GM12878 (cell line): ENCODE data around the gene EPB41L4B. TPM values are rescaled to one million over a fixed set of nuclear protein-coding genes. Genes with fewer than 3 reads are reported as not detected.

Source experiments
- ATAC-seq: fragments of 200-7000 bp; cut with Tn5 transposase; 3 replicates; pipeline ENCODE4 v1.9.1; 2020; ENCODE audit warnings: mild to moderate bottlenecking, moderate library complexity
- BruUV-seq: library from RNA; stranded (reverse); fragments of 400-500 nt; replicated peaks from 2 replicates; lab custom pipeline; 2021; lab: Mats Ljungman, UMichigan
- CTCF ChIA-PET: fragments of 300-600 bp; sonication (Branson Sonifier 250); formaldehyde crosslinking; extraction: SDS; loops from one replicate; lab custom pipeline; 2021; ENCODE audit warnings: inconsistent platforms; lab: Yijun Ruan, JAX
- POLR2A ChIA-PET: fragments of 350-600 bp; formaldehyde crosslinking; extraction: SDS; loops from one replicate; lab custom pipeline; 2021; ENCODE audit warnings: inconsistent platforms; lab: Charles Lee
- RAD21 ChIA-PET: fragments of 300-600 bp; sonication (Branson Sonifier 250); formaldehyde crosslinking; loops from one replicate; lab custom pipeline; 2023; ENCODE audit warnings: antibody characterized with exemption; ENCODE audit not compliant: unreplicated experiment; lab: Charles Lee
- SMC1A ChIA-PET: fragments of 300-600 bp; sonication (Branson Sonifier 250); formaldehyde crosslinking; loops from one replicate; lab custom pipeline; 2023; ENCODE audit not compliant: unreplicated experiment, uncharacterized antibody; lab: Charles Lee
- DNase-seq: peaks from one replicate; pipeline ENCODE4 v3.0.0-alpha.2; 2011; ENCODE audit warnings: low read depth, low spot score
- FAIRE-seq: peaks from 3 replicates; lab custom pipeline; 2011; peaks lifted over from hg19 to GRCh38; lab: Jason Lieb, UNC
- H2AFZ ChIP-seq: 2 replicates; pipeline ENCODE4 v1.6.0; 2011; ENCODE audit warnings: low read depth, low read length, control low read depth; ENCODE audit not compliant: control insufficient read depth
- H3K27ac ChIP-seq: 2 replicates; pipeline ENCODE4 v1.5.1; 2011; ENCODE audit warnings: control low read depth; ENCODE audit not compliant: control insufficient read depth, insufficient read depth
- H3K27me3 ChIP-seq, 2 experiments: replicated peaks in 1 of 2; 2 replicates each; pipeline versions ENCODE4 v1.6.0 to v1.6.1; 2011; ENCODE audit warnings: low read length in 1 of 2; ENCODE audit not compliant: control insufficient read depth in 2 of 2, insufficient read depth in 2 of 2
- H3K36me3 ChIP-seq, 2 experiments: 2 replicates each; pipeline ENCODE4 v1.5.1; 2011; ENCODE audit warnings: low read length in 1 of 2; ENCODE audit not compliant: control insufficient read depth in 2 of 2, insufficient read depth in 2 of 2
- H3K4me1 ChIP-seq: 2 replicates; pipeline ENCODE4 v1.6.1; 2011; ENCODE audit warnings: mild to moderate bottlenecking, low read length, moderate library complexity, mixed read lengths; ENCODE audit not compliant: control insufficient read depth, insufficient read depth
- H3K4me2 ChIP-seq: 2 replicates; pipeline ENCODE4 v1.6.0; 2011; ENCODE audit warnings: control low read depth; ENCODE audit not compliant: control insufficient read depth, insufficient read depth
- H3K4me3 ChIP-seq: fragments of 200-600 bp; sonication (generic); 2 replicates; pipeline ENCODE4 v1.5.1; 2016
- H3K79me2 ChIP-seq: 2 replicates; pipeline ENCODE4 v1.6.0; 2011; ENCODE audit warnings: low read length; ENCODE audit not compliant: control insufficient read depth, insufficient read depth
- H3K9ac ChIP-seq: 2 replicates; pipeline ENCODE4 v1.8.0; 2011; ENCODE audit warnings: low read length, control low read depth, mixed read lengths; ENCODE audit not compliant: control insufficient read depth, insufficient read depth
- H3K9me3 ChIP-seq: replicated peaks from 3 replicates; pipeline ENCODE4 v1.5.1; 2011; ENCODE audit warnings: mild to moderate bottlenecking, low read length; ENCODE audit not compliant: control insufficient read depth, insufficient read depth
- H4K20me1 ChIP-seq: 2 replicates; pipeline ENCODE4 v1.6.0; 2011; ENCODE audit not compliant: control insufficient read depth, insufficient read depth
- CHD2 ChIP-seq: IDR thresholded peaks from 2 replicates; pipeline ENCODE4 v1.6.1; 2011; ENCODE audit warnings: low read depth, low read length, improper control_type of control experiment, borderline replicate concordance
- CREB1 ChIP-seq: IDR thresholded peaks from 2 replicates; pipeline ENCODE4 v1.6.1; 2012; ENCODE audit warnings: low read depth, mild to moderate bottlenecking, inconsistent platforms
- EGR1 ChIP-seq, 2 experiments: IDR thresholded peaks; 1 replicate in 1 of 2; 2 replicates in 1 of 2; pipeline ENCODE4 v1.6.1; 2011 to 2012; ENCODE audit warnings: low read depth in 2 of 2, low read length in 2 of 2, borderline replicate concordance in 1 of 2, mild to moderate bottlenecking in 1 of 2, moderate library complexity in 1 of 2
- GATAD2B ChIP-seq: fragments of 450-650 bp; conservative IDR thresholded peaks from 2 replicates; pipeline ENCODE4 v1.6.1; 2017; ENCODE audit warnings: low read depth, mild to moderate bottlenecking, moderate library complexity
- LARP7 ChIP-seq: fragments of 450-650 bp; IDR thresholded peaks from 2 replicates; pipeline ENCODE4 v1.6.1; 2017; ENCODE audit warnings: mild to moderate bottlenecking
- SMARCA5 ChIP-seq: fragments of 450-650 bp; IDR thresholded peaks from 2 replicates; pipeline ENCODE4 v1.6.1; 2017; ENCODE audit warnings: mild to moderate bottlenecking
- SP1 ChIP-seq: IDR thresholded peaks from one replicate; pipeline ENCODE4 v1.6.1; 2011; ENCODE audit warnings: low read depth, low read length
- TAF1 ChIP-seq: IDR thresholded peaks from 2 replicates; pipeline ENCODE4 v1.6.1; 2011; ENCODE audit warnings: mild to moderate bottlenecking, low read depth, low read length, borderline replicate concordance
- TCF7 ChIP-seq: IDR thresholded peaks from 2 replicates; pipeline ENCODE4 v1.6.1; 2014; ENCODE audit warnings: antibody characterized with exemption, borderline replicate concordance
- WGBS: methylation state at CpG from one replicate; pipeline ENCODE4 v1.1.6; 2016; ENCODE audit warnings: low lambda C conversion rate; ENCODE audit not compliant: insufficient replicate concordance, insufficient coverage; ENCODE audit errors: missing lambda C conversion rate; 5-methylcytosine and 5-hydroxymethylcytosine counted together
- in situ Hi-C: fragments of 300-500 bp; cut with MboI; formaldehyde crosslinking; loops from 9 replicates; pipeline ENCODE4 v1.14.3; 2018; ENCODE audit warnings: mixed read lengths
- intact Hi-C: fragments of 100-400 bp; cut with micrococcal nuclease; formaldehyde crosslinking; loops from one replicate; pipeline ENCODE4 v1.14.2; 2022; ENCODE audit not compliant: unreplicated experiment
- polyA plus RNA-seq, 11 experiments: library from polyadenylated mRNA; depleted of rRNA in 4 of 11; unstranded in 6 of 11; stranded (reverse) in 5 of 11; fragments of >200 nt; fragmentation: Nextera tagmentation in 4 of 11; fragmentation: Illumina TruSeq in 1 of 11; extraction: Ambion mirVana in 4 of 11; extraction: Trizol in 1 of 11; gene quantifications; 1 replicate in 1 of 11; 2 replicates in 10 of 11; pipeline versions ENCODE4 v1.2.1 to v1.2.3, GENCODE V29; 2011 to 2016; ENCODE audit warnings: inconsistent platforms in 2 of 11, missing spikeins in 2 of 11, low read depth in 1 of 11
- total RNA-seq, 4 experiments: library from RNA; depleted of rRNA in 3 of 4; stranded (reverse); fragments of >200 nt in 3 of 4; fragmentation: Illumina TruSeq in 1 of 4; extraction: Trizol in 1 of 4; gene quantifications; 2 replicates each; pipeline versions ENCODE4 v1.2.1 to v1.2.3, GENCODE V29; 2013 to 2021
- TF ChIP-seq, protein P1 (sequence below): IDR thresholded peaks from 2 replicates; pipeline ENCODE4 v1.6.1; 2012; ENCODE audit warnings: low read depth, low read length, improper control_type of control experiment
- TF ChIP-seq, protein P2 (sequence below): fragments of 450-650 bp; formaldehyde crosslinking; IDR thresholded peaks from 2 replicates; pipeline ENCODE4 v1.4.0; 2022; ENCODE audit warnings: mild to moderate bottlenecking, moderate library complexity
- TF ChIP-seq, protein P3 (sequence below): fragments of 450-650 bp; IDR thresholded peaks from 2 replicates; pipeline ENCODE4 v1.6.1; 2016; ENCODE audit warnings: mild to moderate bottlenecking
- TF ChIP-seq, protein P4 (sequence below): fragments of 450-650 bp; IDR thresholded peaks from 2 replicates; pipeline ENCODE4 v1.6.1; 2017; ENCODE audit warnings: low read depth, mild to moderate bottlenecking, moderate library complexity
- TF ChIP-seq, protein P5 (sequence below): IDR thresholded peaks from 2 replicates; pipeline ENCODE4 v1.6.1; 2011; ENCODE audit warnings: borderline replicate concordance, low read depth, mild to moderate bottlenecking, moderate library complexity, mixed read lengths, low read length; ENCODE audit not compliant: insufficient read depth; ENCODE audit errors: extremely low read length

The EPB41L4B gene
- total and polyA plus RNA-seq, 10 of the 15 experiments (the other 5 are each of a cell fraction or from before 2014, with no cell fraction given) = 0.04 to 0.75 (median 0.13) TPM; not detected in 1

DNA sequence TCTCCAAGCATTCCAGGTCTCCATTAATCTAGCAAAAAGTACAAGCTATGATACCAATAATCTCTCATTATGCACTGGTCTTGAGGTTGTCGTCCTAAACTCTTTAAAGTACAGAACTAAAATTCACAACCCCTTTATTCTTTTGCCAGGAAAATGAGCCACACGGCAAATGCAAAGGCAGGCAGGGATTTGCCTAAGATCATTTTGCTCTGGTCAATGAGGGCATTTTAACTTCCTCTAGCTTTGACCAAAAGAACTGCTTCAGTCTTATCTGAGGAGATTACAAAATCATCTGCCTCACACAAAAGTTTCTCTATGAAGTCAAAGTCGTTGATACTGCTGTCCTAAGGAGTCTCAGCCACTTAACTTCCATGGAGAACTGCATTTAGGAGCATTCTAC is 51.8 kb downstream of the EPB41L4B start:
- no peak for FAIRE-seq
- Histone ChIP-seq H3K4me2 (no peak overlapping the region), H2AFZ (no peak overlapping the region), H3K4me1 (no peaks in the 10 kb centered on the region), H3K36me3 (no peaks in the 10 kb centered on the region), H4K20me1 (no peaks in the 10 kb centered on the region), H3K27ac (no peak overlapping the region), H3K9me3 (no peaks in the 10 kb centered on the region; the same call in 2 of the 3 replicates), H3K4me3 (no peak overlapping the region), H3K27me3 (no peaks in the 10 kb centered on the region), H3K79me2 (no peaks in the 10 kb centered on the region), H3K9ac (no peak overlapping the region)
- no TSS peak for BruUV-seq
- in situ Hi-C loops = no loop called here
- no peak for ATAC-seq
- POLR2A ChIA-PET = no interaction called here
- intact Hi-C loops = no loop called here
- TF ChIP-seq SMARCA5 (no peak), EGR1 (IDR thresholded peaks at IDR 0.05; ENCODE audit: borderline replicate concordance in 1 of 2, low read depth in 2 of 2, low read length in 2 of 2) (no peak), SP1 (no peak), CHD2 (no peak), GATAD2B (no peak), TCF7 (no peak), CREB1 (no peak), LARP7 (no peak), TAF1 (no peak)
- TF ChIP-seq, protein P1, sequence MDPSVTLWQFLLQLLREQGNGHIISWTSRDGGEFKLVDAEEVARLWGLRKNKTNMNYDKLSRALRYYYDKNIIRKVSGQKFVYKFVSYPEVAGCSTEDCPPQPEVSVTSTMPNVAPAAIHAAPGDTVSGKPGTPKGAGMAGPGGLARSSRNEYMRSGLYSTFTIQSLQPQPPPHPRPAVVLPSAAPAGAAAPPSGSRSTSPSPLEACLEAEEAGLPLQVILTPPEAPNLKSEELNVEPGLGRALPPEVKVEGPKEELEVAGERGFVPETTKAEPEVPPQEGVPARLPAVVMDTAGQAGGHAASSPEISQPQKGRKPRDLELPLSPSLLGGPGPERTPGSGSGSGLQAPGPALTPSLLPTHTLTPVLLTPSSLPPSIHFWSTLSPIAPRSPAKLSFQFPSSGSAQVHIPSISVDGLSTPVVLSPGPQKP = no peak
- TF ChIP-seq, protein P2, sequence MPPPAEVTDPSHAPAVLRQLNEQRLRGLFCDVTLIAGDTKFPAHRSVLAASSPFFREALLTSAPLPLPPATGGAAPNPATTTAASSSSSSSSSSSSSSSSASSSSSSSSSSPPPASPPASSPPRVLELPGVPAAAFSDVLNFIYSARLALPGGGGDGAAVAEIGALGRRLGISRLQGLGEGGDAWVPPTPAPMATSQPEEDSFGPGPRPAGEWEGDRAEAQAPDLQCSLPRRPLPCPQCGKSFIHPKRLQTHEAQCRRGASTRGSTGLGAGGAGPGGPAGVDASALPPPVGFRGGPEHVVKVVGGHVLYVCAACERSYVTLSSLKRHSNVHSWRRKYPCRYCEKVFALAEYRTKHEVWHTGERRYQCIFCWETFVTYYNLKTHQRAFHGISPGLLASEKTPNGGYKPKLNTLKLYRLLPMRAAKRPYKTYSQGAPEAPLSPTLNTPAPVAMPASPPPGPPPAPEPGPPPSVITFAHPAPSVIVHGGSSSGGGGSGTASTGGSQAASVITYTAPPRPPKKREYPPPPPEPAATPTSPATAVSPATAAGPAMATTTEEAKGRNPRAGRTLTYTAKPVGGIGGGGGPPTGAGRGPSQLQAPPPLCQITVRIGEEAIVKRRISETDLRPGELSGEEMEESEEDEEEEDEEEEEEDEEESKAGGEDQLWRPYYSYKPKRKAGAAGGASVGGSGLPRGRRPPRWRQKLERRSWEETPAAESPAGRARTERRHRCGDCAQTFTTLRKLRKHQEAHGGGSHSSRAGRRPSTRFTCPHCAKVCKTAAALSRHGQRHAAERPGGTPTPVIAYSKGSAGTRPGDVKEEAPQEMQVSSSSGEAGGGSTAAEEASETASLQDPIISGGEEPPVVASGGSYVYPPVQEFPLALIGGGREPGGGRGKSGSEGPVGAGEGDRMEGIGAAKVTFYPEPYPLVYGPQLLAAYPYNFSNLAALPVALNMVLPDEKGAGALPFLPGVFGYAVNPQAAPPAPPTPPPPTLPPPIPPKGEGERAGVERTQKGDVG = no peak
- TF ChIP-seq, protein P3, sequence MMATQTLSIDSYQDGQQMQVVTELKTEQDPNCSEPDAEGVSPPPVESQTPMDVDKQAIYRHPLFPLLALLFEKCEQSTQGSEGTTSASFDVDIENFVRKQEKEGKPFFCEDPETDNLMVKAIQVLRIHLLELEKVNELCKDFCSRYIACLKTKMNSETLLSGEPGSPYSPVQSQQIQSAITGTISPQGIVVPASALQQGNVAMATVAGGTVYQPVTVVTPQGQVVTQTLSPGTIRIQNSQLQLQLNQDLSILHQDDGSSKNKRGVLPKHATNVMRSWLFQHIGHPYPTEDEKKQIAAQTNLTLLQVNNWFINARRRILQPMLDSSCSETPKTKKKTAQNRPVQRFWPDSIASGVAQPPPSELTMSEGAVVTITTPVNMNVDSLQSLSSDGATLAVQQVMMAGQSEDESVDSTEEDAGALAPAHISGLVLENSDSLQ = no peak
- TF ChIP-seq, protein P4, sequence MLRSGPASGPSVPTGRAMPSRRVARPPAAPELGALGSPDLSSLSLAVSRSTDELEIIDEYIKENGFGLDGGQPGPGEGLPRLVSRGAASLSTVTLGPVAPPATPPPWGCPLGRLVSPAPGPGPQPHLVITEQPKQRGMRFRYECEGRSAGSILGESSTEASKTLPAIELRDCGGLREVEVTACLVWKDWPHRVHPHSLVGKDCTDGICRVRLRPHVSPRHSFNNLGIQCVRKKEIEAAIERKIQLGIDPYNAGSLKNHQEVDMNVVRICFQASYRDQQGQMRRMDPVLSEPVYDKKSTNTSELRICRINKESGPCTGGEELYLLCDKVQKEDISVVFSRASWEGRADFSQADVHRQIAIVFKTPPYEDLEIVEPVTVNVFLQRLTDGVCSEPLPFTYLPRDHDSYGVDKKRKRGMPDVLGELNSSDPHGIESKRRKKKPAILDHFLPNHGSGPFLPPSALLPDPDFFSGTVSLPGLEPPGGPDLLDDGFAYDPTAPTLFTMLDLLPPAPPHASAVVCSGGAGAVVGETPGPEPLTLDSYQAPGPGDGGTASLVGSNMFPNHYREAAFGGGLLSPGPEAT = no peak
- TF ChIP-seq, protein P5, sequence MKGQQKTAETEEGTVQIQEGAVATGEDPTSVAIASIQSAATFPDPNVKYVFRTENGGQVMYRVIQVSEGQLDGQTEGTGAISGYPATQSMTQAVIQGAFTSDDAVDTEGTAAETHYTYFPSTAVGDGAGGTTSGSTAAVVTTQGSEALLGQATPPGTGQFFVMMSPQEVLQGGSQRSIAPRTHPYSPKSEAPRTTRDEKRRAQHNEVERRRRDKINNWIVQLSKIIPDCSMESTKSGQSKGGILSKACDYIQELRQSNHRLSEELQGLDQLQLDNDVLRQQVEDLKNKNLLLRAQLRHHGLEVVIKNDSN = no peak
- CTCF ChIA-PET = no interaction called here
- no peak for DNase-seq
- 17% methylated on average over 3 of the region's 3 CpGs for WGBS
- RAD21 ChIA-PET = no interaction called here
- SMC1A ChIA-PET = no interaction called here
